Left lung (tissue), 10 donors: Measurements from ENCODE around the gene LRRC57. TPM values are rescaled to one million over a fixed set of nuclear protein-coding genes. Genes with fewer than 3 reads are reported as not detected.

Experiments used
- ATAC-seq: fragments of 200-7000 bp; cut with Tn5 transposase; one replicate; pipeline ENCODE4 v1.9.1; 2020; ENCODE audit warnings: moderate library complexity
- DNase-seq, 4 donors: peaks; one replicate each; pipeline ENCODE4 v3.0.0-alpha.2; 2013 to 2020
- H3K27ac ChIP-seq, 2 donors: fragments of 200-600 bp; sonication (generic) in 1 of 2; one replicate each; pipeline versions ENCODE4 v1.5.0 to v1.8.0; 2020 to 2021
- H3K27me3 ChIP-seq, 2 donors: fragments of 200-600 bp; sonication (generic) in 1 of 2; one replicate each; pipeline versions ENCODE4 v1.5.0 to v1.8.0; 2020 to 2021
- H3K36me3 ChIP-seq, 2 donors: fragments of 200-600 bp; sonication (generic) in 1 of 2; one replicate each; pipeline versions ENCODE4 v1.5.0 to v1.8.0; 2020 to 2021
- H3K4me1 ChIP-seq, 2 donors: fragments of 200-600 bp; one replicate each; pipeline ENCODE4 v1.8.0; 2021
- H3K4me3 ChIP-seq, 2 donors: fragments of 200-600 bp; sonication (generic) in 1 of 2; one replicate each; pipeline versions ENCODE4 v1.5.0 to v1.8.0; 2020 to 2021; ENCODE audit warnings: mild to moderate bottlenecking in 1 of 2
- H3K9me3 ChIP-seq, 2 donors: fragments of 200-600 bp; sonication (generic) in 1 of 2; one replicate each; pipeline versions ENCODE4 v1.5.0 to v1.8.0; 2020 to 2021
- CTCF ChIP-seq, 2 donors: fragments of 200-600 bp; sonication (generic) in 1 of 2; IDR thresholded peaks; one replicate each; pipeline versions ENCODE4 v1.5.0 to v1.8.0; 2021; ENCODE audit warnings: antibody characterized with exemption in 2 of 2
- intact Hi-C, 2 donors: fragments of 100-400 bp; cut with DNase I; formaldehyde crosslinking; loops; one replicate each; pipeline versions ENCODE4 v1.11.2 to v1.14.2; 2022
- polyA plus RNA-seq, 6 donors: library from polyadenylated mRNA; unstranded; fragments of 120-200 nt; gene quantifications; one replicate each; pipeline ENCODE4 v1.2.1, GENCODE V29; 2013; ENCODE audit not compliant: insufficient read length in 6 of 6
- total RNA-seq, 2 donors: library from RNA; stranded (reverse); fragmentation: NEBNext Ultra II Directional; extraction: Animal tissue kit (Norgen Biotek cat#: 25700); gene quantifications; one replicate each; pipeline ENCODE4 v1.2.1, GENCODE V29; 2021
- donor health status: DM: no; HTN: yes; CAD: no.
- donor health status: DM: no; HTN: no; CAD: no.

The LRRC57 gene
- total and polyA plus RNA-seq, 8 donors = 21.5 to 27.9 (median 23.4) TPM

- H3K27ac ChIP-seq = peak overlapping the region; percentile 65 to 89
- no peaks in the 10 kb centered on the region for H3K27me3 ChIP-seq
- no peaks in the 10 kb centered on the region for H3K9me3 ChIP-seq
- intact Hi-C loops = no loop called here
- DNase-seq (no peak), ATAC-seq (peak; percentile 15)
- H3K4me1 ChIP-seq = peaks cover 5 to 39% of the 10 kb centered on the region in 2 donors
- TF ChIP-seq CTCF (IDR thresholded peaks at IDR 0.05) = no peak
- peaks cover 0 to 34% of the 10 kb centered on the region in 2 donors for H3K36me3 ChIP-seq
- peak overlapping the region in 1 of 2 donors; percentile 24 for H3K4me3 ChIP-seq
Measured at GRCh38 chr15:42510258-42511006, 38.2 kb downstream of the LRRC57 start.

GRCh38 chr15:42508263-42508690 lies 40.3 kb downstream of the LRRC57 start:
- Histone ChIP-seq H3K9me3 (no peaks in the 10 kb centered on the region), H3K27me3 (no peaks in the 10 kb centered on the region), H3K27ac (peak overlapping the region in 1 of 2 donors; percentile 48), H3K4me3 (no peak overlapping the region), H3K4me1 (peaks cover 5 to 56% of the 10 kb centered on the region in 2 donors), H3K36me3 (peaks cover 0 to 18% of the 10 kb centered on the region in 2 donors)
- ATAC-seq = no peak
- DNase-seq = no peak
- no peak for TF ChIP-seq CTCF (IDR thresholded peaks at IDR 0.05)
- intact Hi-C loops = no loop called here

GRCh38 chr15:42507514-42507913 lies 41.1 kb downstream of the LRRC57 start:
- Histone ChIP-seq H3K4me3 (no peak overlapping the region), H3K27me3 (no peaks in the 10 kb centered on the region), H3K36me3 (peaks cover 0 to 11% of the 10 kb centered on the region in 2 donors), H3K4me1 (peaks cover 5 to 64% of the 10 kb centered on the region in 2 donors), H3K9me3 (no peaks in the 10 kb centered on the region), H3K27ac (peak overlapping the region in 1 of 2 donors; percentile 48)
- TF ChIP-seq CTCF (IDR thresholded peaks at IDR 0.05) = no peak
- no peak for DNase-seq
- intact Hi-C loops = no loop called here
- ATAC-seq = no peak

GRCh38 chr15:42504631-42505030 lies 44.0 kb downstream of the LRRC57 start:
- intact Hi-C loops = no loop called here
- DNase-seq (no peak), ATAC-seq (no peak)
- peak overlapping the region in 1 of 2 donors; percentile 51 for H3K27ac ChIP-seq
- no peaks in the 10 kb centered on the region for H3K27me3 ChIP-seq
- no peak overlapping the region for H3K4me3 ChIP-seq
- H3K4me1 ChIP-seq = peaks cover 4 to 69% of the 10 kb centered on the region in 2 donors
- H3K9me3 ChIP-seq = no peaks in the 10 kb centered on the region
- no peak for TF ChIP-seq CTCF (IDR thresholded peaks at IDR 0.05)
- H3K36me3 ChIP-seq = peaks cover 0 to 9% of the 10 kb centered on the region in 2 donors

- DNase-seq (no peak), ATAC-seq (no peak)
- no peaks in the 10 kb centered on the region for H3K27me3 ChIP-seq
- no peaks in the 10 kb centered on the region for H3K9me3 ChIP-seq
- H3K4me1 ChIP-seq = peaks cover 4 to 74% of the 10 kb centered on the region in 2 donors
- H3K4me3 ChIP-seq = no peak overlapping the region
- intact Hi-C loops = no loop called here
- H3K27ac ChIP-seq = peak overlapping the region in 1 of 2 donors; percentile 51
- no peak for TF ChIP-seq CTCF (IDR thresholded peaks at IDR 0.05)
- peaks cover 0 to 9% of the 10 kb centered on the region in 2 donors for H3K36me3 ChIP-seq
Measured at GRCh38 chr15:42503825-42504224, 44.8 kb downstream of the LRRC57 start.
